Measurements from ENCODE around the gene UQCR10.

The UQCR10 gene

GRCh38 chr22:29788339-29789279 lies 21.4 kb downstream of the UQCR10 start:
- DNase-seq (ENCODE audit: insufficient read length) (no peak), FAIRE-seq (no peak)

GRCh38 chr22:29790061-29790460 lies 22.9 kb downstream of the UQCR10 start:
- no peak for TF ChIP-seq POLR2AphosphoS5 (IDR thresholded peaks at IDR 0.05; ENCODE audit: low read depth, low read length)
- FAIRE-seq: no peak
- no peak for DNase-seq (ENCODE audit: insufficient read length)

More at GRCh38 chr22:29788339-29789279, 21.4 kb downstream of the UQCR10 start:
- TF ChIP-seq POLR2A (IDR thresholded peaks at IDR 0.05; ENCODE audit: low read depth, low read length): no peak
- TF ChIP-seq TAF1 (IDR thresholded peaks at IDR 0.05; ENCODE audit: borderline replicate concordance, low read depth, low read length): no peak
- TF ChIP-seq POLR2AphosphoS5 (IDR thresholded peaks at IDR 0.05; ENCODE audit: low read depth, low read length): no peak

- FAIRE-seq (no peak), DNase-seq (ENCODE audit: insufficient read length) (no peak)
- TF ChIP-seq TAF1 (IDR thresholded peaks at IDR 0.05; ENCODE audit: borderline replicate concordance, low read depth, low read length) (no peak), POLR2A (IDR thresholded peaks at IDR 0.05; ENCODE audit: low read depth, low read length) (no peak), POLR2AphosphoS5 (IDR thresholded peaks at IDR 0.05; ENCODE audit: low read depth, low read length) (no peak)
These were observed 26.2 kb downstream of the UQCR10 start for GRCh38 chr22:29793396-29793795.

- DNase-seq (ENCODE audit: insufficient read length) (no peak), FAIRE-seq (no peak)
- TF ChIP-seq POLR2AphosphoS5 (IDR thresholded peaks at IDR 0.05; ENCODE audit: low read depth, low read length) (no peak), POLR2A (IDR thresholded peaks at IDR 0.05; ENCODE audit: low read depth, low read length) (no peak), TAF1 (IDR thresholded peaks at IDR 0.05; ENCODE audit: borderline replicate concordance, low read depth, low read length) (no peak)
These were observed 28.5 kb downstream of the UQCR10 start for GRCh38 chr22:29795663-29796062.

- TF ChIP-seq POLR2AphosphoS5 (IDR thresholded peaks at IDR 0.05; ENCODE audit: low read depth, low read length) (no peak), TAF1 (IDR thresholded peaks at IDR 0.05; ENCODE audit: borderline replicate concordance, low read depth, low read length) (no peak), POLR2A (IDR thresholded peaks at IDR 0.05; ENCODE audit: low read depth, low read length) (no peak)
- DNase-seq (ENCODE audit: insufficient read length) (no peak), FAIRE-seq (no peak)
These were observed 30.2 kb downstream of the UQCR10 start for GRCh38 chr22:29797351-29797750.

- FAIRE-seq: no peak
- TF ChIP-seq POLR2AphosphoS5 (IDR thresholded peaks at IDR 0.05; ENCODE audit: low read depth, low read length) (no peak), TAF1 (IDR thresholded peaks at IDR 0.05; ENCODE audit: borderline replicate concordance, low read depth, low read length) (no peak), POLR2A (IDR thresholded peaks at IDR 0.05; ENCODE audit: low read depth, low read length) (no peak)
These were observed 31.1 kb downstream of the UQCR10 start for GRCh38 chr22:29798318-29798717.

GRCh38 chr22:29798801-29799200 lies 31.6 kb downstream of the UQCR10 start:
- TF ChIP-seq TAF1 (IDR thresholded peaks at IDR 0.05; ENCODE audit: borderline replicate concordance, low read depth, low read length): no peak
- TF ChIP-seq POLR2A (IDR thresholded peaks at IDR 0.05; ENCODE audit: low read depth, low read length): no peak
- no peak for TF ChIP-seq POLR2AphosphoS5 (IDR thresholded peaks at IDR 0.05; ENCODE audit: low read depth, low read length)
- FAIRE-seq (no peak), DNase-seq (ENCODE audit: insufficient read length) (no peak)

More at GRCh38 chr22:29798318-29798717, 31.1 kb downstream of the UQCR10 start:
- DNase-seq (ENCODE audit: insufficient read length): no peak

GRCh38 chr22:29799217-29799680 lies 32.1 kb downstream of the UQCR10 start:
- TF ChIP-seq POLR2AphosphoS5 (IDR thresholded peaks at IDR 0.05; ENCODE audit: low read depth, low read length): no peak
- TF ChIP-seq POLR2A (IDR thresholded peaks at IDR 0.05; ENCODE audit: low read depth, low read length): no peak
- TF ChIP-seq TAF1 (IDR thresholded peaks at IDR 0.05; ENCODE audit: borderline replicate concordance, low read depth, low read length): no peak
- DNase-seq (ENCODE audit: insufficient read length): no peak
- FAIRE-seq: no peak

GRCh38 chr22:29801153-29801552 lies 34.0 kb downstream of the UQCR10 start:
- no peak for FAIRE-seq
- no peak for DNase-seq (ENCODE audit: insufficient read length)
- TF ChIP-seq POLR2A (IDR thresholded peaks at IDR 0.05; ENCODE audit: low read depth, low read length) (no peak), POLR2AphosphoS5 (IDR thresholded peaks at IDR 0.05; ENCODE audit: low read depth, low read length) (no peak), TAF1 (IDR thresholded peaks at IDR 0.05; ENCODE audit: borderline replicate concordance, low read depth, low read length) (no peak)

GRCh38 chr22:29801796-29802195 lies 34.6 kb downstream of the UQCR10 start:
- FAIRE-seq: no peak
- DNase-seq (ENCODE audit: insufficient read length): no peak
- TF ChIP-seq TAF1 (IDR thresholded peaks at IDR 0.05; ENCODE audit: borderline replicate concordance, low read depth, low read length) (no peak), POLR2AphosphoS5 (IDR thresholded peaks at IDR 0.05; ENCODE audit: low read depth, low read length) (no peak), POLR2A (IDR thresholded peaks at IDR 0.05; ENCODE audit: low read depth, low read length) (no peak)

GRCh38 chr22:29803190-29803589 lies 36.0 kb downstream of the UQCR10 start:
- DNase-seq (ENCODE audit: insufficient read length) (no peak), FAIRE-seq (no peak)
- no peak for TF ChIP-seq POLR2AphosphoS5 (IDR thresholded peaks at IDR 0.05; ENCODE audit: low read depth, low read length)
- TF ChIP-seq TAF1 (IDR thresholded peaks at IDR 0.05; ENCODE audit: borderline replicate concordance, low read depth, low read length): no peak
- TF ChIP-seq POLR2A (IDR thresholded peaks at IDR 0.05; ENCODE audit: low read depth, low read length): no peak

- TF ChIP-seq POLR2A (IDR thresholded peaks at IDR 0.05; ENCODE audit: low read depth, low read length) (no peak), POLR2AphosphoS5 (IDR thresholded peaks at IDR 0.05; ENCODE audit: low read depth, low read length) (no peak), TAF1 (IDR thresholded peaks at IDR 0.05; ENCODE audit: borderline replicate concordance, low read depth, low read length) (no peak)
These were observed 37.8 kb downstream of the UQCR10 start for GRCh38 chr22:29804985-29805384.

More at GRCh38 chr22:29804985-29805384, 37.8 kb downstream of the UQCR10 start:
- DNase-seq (ENCODE audit: insufficient read length) (no peak), FAIRE-seq (no peak)
